ENCODE results near the gene PPP1R3A. TPM values are rescaled to one million over a fixed set of nuclear protein-coding genes. Genes with fewer than 3 reads are reported as not detected.

Gene PPP1R3A
- total RNA-seq, 1 donor from 2014 or later: not detected

- H3K27ac Mint-ChIP-seq (ENCODE audit: unreplicated experiment): no peak overlapping the region
- H3K36me3 Mint-ChIP-seq (ENCODE audit: unreplicated experiment): no peaks in the 10 kb centered on the region
- no peaks in the 10 kb centered on the region for H3K9me3 Mint-ChIP-seq (ENCODE audit: unreplicated experiment)
- H3K27me3 Mint-ChIP-seq (ENCODE audit: unreplicated experiment): no peaks in the 10 kb centered on the region
- no peak overlapping the region for H3K4me3 Mint-ChIP-seq (ENCODE audit: unreplicated experiment)
- no peak for DNase-seq
- no peaks in the 10 kb centered on the region for H3K4me1 Mint-ChIP-seq (ENCODE audit: low read depth, unreplicated experiment)
- TF ChIP-seq CTCF (IDR thresholded peaks at IDR 0.05; ENCODE audit: partially characterized antibody, unreplicated experiment): no peak
These were observed 3.2 kb upstream of the PPP1R3A start for GRCh38 chr7:113922049-113922448.

- H3K4me1 Mint-ChIP-seq (ENCODE audit: low read depth, unreplicated experiment): no peaks in the 10 kb centered on the region
- H3K4me3 Mint-ChIP-seq (ENCODE audit: unreplicated experiment): no peak overlapping the region
- TF ChIP-seq CTCF (IDR thresholded peaks at IDR 0.05; ENCODE audit: partially characterized antibody, unreplicated experiment): no peak
- H3K27ac Mint-ChIP-seq (ENCODE audit: unreplicated experiment): no peak overlapping the region
- no peaks in the 10 kb centered on the region for H3K27me3 Mint-ChIP-seq (ENCODE audit: unreplicated experiment)
- DNase-seq: no peak
- no peaks in the 10 kb centered on the region for H3K36me3 Mint-ChIP-seq (ENCODE audit: unreplicated experiment)
- H3K9me3 Mint-ChIP-seq (ENCODE audit: unreplicated experiment): no peaks in the 10 kb centered on the region
These were observed 2.6 kb upstream of the PPP1R3A start for GRCh38 chr7:113921363-113921762.

GRCh38 chr7:113917840-113918239 lies 969 bp downstream of the PPP1R3A start:
- Mint-ChIP-seq H3K36me3 (ENCODE audit: unreplicated experiment) (no peaks in the 10 kb centered on the region), H3K9me3 (ENCODE audit: unreplicated experiment) (no peaks in the 10 kb centered on the region), H3K4me1 (ENCODE audit: low read depth, unreplicated experiment) (peaks cover 7% of the 10 kb centered on the region), H3K27ac (ENCODE audit: unreplicated experiment) (no peak overlapping the region), H3K27me3 (ENCODE audit: unreplicated experiment) (no peaks in the 10 kb centered on the region), H3K4me3 (ENCODE audit: unreplicated experiment) (no peak overlapping the region)
- TF ChIP-seq CTCF (IDR thresholded peaks at IDR 0.05; ENCODE audit: partially characterized antibody, unreplicated experiment): no peak
- no peak for DNase-seq

GRCh38 chr7:113915956-113916355 lies 2.9 kb downstream of the PPP1R3A start:
- H3K27me3 Mint-ChIP-seq (ENCODE audit: unreplicated experiment): no peaks in the 10 kb centered on the region

GRCh38 chr7:113912876-113913275 lies 5.9 kb downstream of the PPP1R3A start:
- Mint-ChIP-seq H3K36me3 (ENCODE audit: unreplicated experiment) (no peaks in the 10 kb centered on the region), H3K27me3 (ENCODE audit: unreplicated experiment) (no peaks in the 10 kb centered on the region), H3K4me3 (ENCODE audit: unreplicated experiment) (no peak overlapping the region), H3K9me3 (ENCODE audit: unreplicated experiment) (no peaks in the 10 kb centered on the region), H3K27ac (ENCODE audit: unreplicated experiment) (no peak overlapping the region), H3K4me1 (ENCODE audit: low read depth, unreplicated experiment) (peaks cover 11% of the 10 kb centered on the region)
- DNase-seq: no peak
- no peak for TF ChIP-seq CTCF (IDR thresholded peaks at IDR 0.05; ENCODE audit: partially characterized antibody, unreplicated experiment)

More at GRCh38 chr7:113915956-113916355, 2.9 kb downstream of the PPP1R3A start:
- no peak overlapping the region for H3K27ac Mint-ChIP-seq (ENCODE audit: unreplicated experiment)
- no peak for DNase-seq
- H3K9me3 Mint-ChIP-seq (ENCODE audit: unreplicated experiment): no peaks in the 10 kb centered on the region
- H3K36me3 Mint-ChIP-seq (ENCODE audit: unreplicated experiment): no peaks in the 10 kb centered on the region
- no peak for TF ChIP-seq CTCF (IDR thresholded peaks at IDR 0.05; ENCODE audit: partially characterized antibody, unreplicated experiment)
- H3K4me3 Mint-ChIP-seq (ENCODE audit: unreplicated experiment): no peak overlapping the region
- H3K4me1 Mint-ChIP-seq (ENCODE audit: low read depth, unreplicated experiment): peaks cover 11% of the 10 kb centered on the region
